ENCODE measurements around the gene TAS2R9. TPM values are rescaled to one million over a fixed set of nuclear protein-coding genes. Genes with fewer than 3 reads are reported as not detected.

The TAS2R9 gene
- total and polyA plus RNA-seq, 2 of the 8 experiments (the other 6 are each of a cell fraction or from before 2014, with no cell fraction given) = not detected

GRCh38 chr12:10759657-10760056 lies 50.3 kb downstream of the TAS2R9 start (continued):
- TF ChIP-seq SIN3A (conservative IDR thresholded peaks at IDR 0.05 in 1 of 2, IDR thresholded peaks at IDR 0.05 in 1 of 2; ENCODE audit: low read depth in 1 of 2, low read length in 2 of 2) (no peak), EP300 (IDR thresholded peaks at IDR 0.05; ENCODE audit: borderline replicate concordance in 1 of 2, low read depth in 2 of 2, low read length in 2 of 2) (no peak), HDAC6 (IDR thresholded peaks at IDR 0.05; ENCODE audit: low read depth, low read length) (no peak), CHD1 (IDR thresholded peaks at IDR 0.05; ENCODE audit: low read depth, low read length) (no peak), BACH1 (IDR thresholded peaks at IDR 0.05; ENCODE audit: low read length) (no peak)

Small RNAs within 50 kb of the gene (small RNA-seq; reads per million reads assigned to genes)
- not detected for gene PRR4 (ENCODE audit: insufficient read depth)

Other genes with a start within 250 kb of the TAS2R9 start
- 51.9 and 53.7 TPM in 2 replicates for gene MAGOHB, start 196.6 kb downstream of the TAS2R9 start, total RNA-seq (2021; fragmentation: NEBNext Ultra II Directional; extraction: Animal tissue kit (Norgen Biotek cat#: 25700))
- 6.6 and 21.5 TPM in 2 replicates for gene MAGOHB, start 196.6 kb downstream of the TAS2R9 start, polyA plus RNA-seq (2011; rRNA removed)
- gene STYK1, start 136.1 kb downstream of the TAS2R9 start, total RNA-seq (2021; fragmentation: NEBNext Ultra II Directional; extraction: Animal tissue kit (Norgen Biotek cat#: 25700)) = 1.1 and 1.6 TPM in 2 replicates
- gene STYK1, start 136.1 kb downstream of the TAS2R9 start, polyA plus RNA-seq (2011; rRNA removed) = 0.38 and 0.61 TPM in 2 replicates
- 480 and 495 TPM in 2 replicates for gene YBX3, start 86.8 kb downstream of the TAS2R9 start, total RNA-seq (2021; fragmentation: NEBNext Ultra II Directional; extraction: Animal tissue kit (Norgen Biotek cat#: 25700))
- gene YBX3, start 86.8 kb downstream of the TAS2R9 start, polyA plus RNA-seq (2011; rRNA removed) = 83.1 and 155 TPM in 2 replicates
- not detected in 2 replicates for gene TAS2R7, start 7.5 kb downstream of the TAS2R9 start, total RNA-seq (2021; fragmentation: NEBNext Ultra II Directional; extraction: Animal tissue kit (Norgen Biotek cat#: 25700))
- not detected in 2 replicates for gene TAS2R7, start 7.5 kb downstream of the TAS2R9 start, polyA plus RNA-seq (2011; rRNA removed)
- not detected in 2 replicates for gene TAS2R8, start 2.9 kb downstream of the TAS2R9 start, total RNA-seq (2021; fragmentation: NEBNext Ultra II Directional; extraction: Animal tissue kit (Norgen Biotek cat#: 25700))
- not detected in 2 replicates for gene TAS2R8, start 2.9 kb downstream of the TAS2R9 start, polyA plus RNA-seq (2011; rRNA removed)
- gene TAS2R10, start 16.2 kb upstream of the TAS2R9 start, total RNA-seq (2021; fragmentation: NEBNext Ultra II Directional; extraction: Animal tissue kit (Norgen Biotek cat#: 25700)) = not detected in 2 replicates
- gene TAS2R10, start 16.2 kb upstream of the TAS2R9 start, polyA plus RNA-seq (2011; rRNA removed) = 0.08 and 0.14 TPM in 2 replicates
- gene PRR4, start 39.3 kb upstream of the TAS2R9 start, total RNA-seq (2021; fragmentation: NEBNext Ultra II Directional; extraction: Animal tissue kit (Norgen Biotek cat#: 25700)) = 2.0 TPM in 1 of 2 replicates, not detected in the other
- gene PRR4, start 39.3 kb upstream of the TAS2R9 start, polyA plus RNA-seq (2011; rRNA removed) = 1.9 and 11.2 TPM in 2 replicates
- 4.3 and 6.5 TPM in 2 replicates for gene PRH1, start 74.1 kb upstream of the TAS2R9 start, total RNA-seq (2021; fragmentation: NEBNext Ultra II Directional; extraction: Animal tissue kit (Norgen Biotek cat#: 25700))
- gene PRH1, start 74.1 kb upstream of the TAS2R9 start, polyA plus RNA-seq (2011; rRNA removed) = 2.1 and 4.5 TPM in 2 replicates
- gene TAS2R13, start 99.4 kb upstream of the TAS2R9 start, total RNA-seq (2021; fragmentation: NEBNext Ultra II Directional; extraction: Animal tissue kit (Norgen Biotek cat#: 25700)) = 0.17 TPM in 1 of 2 replicates, not detected in the other
- 0.09 TPM in 1 of 2 replicates, not detected in the other for gene TAS2R13, start 99.4 kb upstream of the TAS2R9 start, polyA plus RNA-seq (2011; rRNA removed)
- gene PRH2, start 119.1 kb upstream of the TAS2R9 start, total RNA-seq (2021; fragmentation: NEBNext Ultra II Directional; extraction: Animal tissue kit (Norgen Biotek cat#: 25700)) = not detected in 2 replicates
- gene PRH2, start 119.1 kb upstream of the TAS2R9 start, polyA plus RNA-seq (2011; rRNA removed) = 0.16 TPM in 1 of 2 replicates, not detected in the other
- 0.78 and 0.80 TPM in 2 replicates for gene TAS2R14, start 129.1 kb upstream of the TAS2R9 start, total RNA-seq (2021; fragmentation: NEBNext Ultra II Directional; extraction: Animal tissue kit (Norgen Biotek cat#: 25700))
- 0.67 and 1.1 TPM in 2 replicates for gene TAS2R14, start 129.1 kb upstream of the TAS2R9 start, polyA plus RNA-seq (2011; rRNA removed)
- 0.33 and 0.50 TPM in 2 replicates for gene TAS2R50, start 176.7 kb upstream of the TAS2R9 start, total RNA-seq (2021; fragmentation: NEBNext Ultra II Directional; extraction: Animal tissue kit (Norgen Biotek cat#: 25700))
- gene TAS2R50, start 176.7 kb upstream of the TAS2R9 start, polyA plus RNA-seq (2011; rRNA removed) = 0.11 TPM in 1 of 2 replicates, not detected in the other
- 0.54 and 0.71 TPM in 2 replicates for gene TAS2R20, start 188.1 kb upstream of the TAS2R9 start, total RNA-seq (2021; fragmentation: NEBNext Ultra II Directional; extraction: Animal tissue kit (Norgen Biotek cat#: 25700))
- gene TAS2R20, start 188.1 kb upstream of the TAS2R9 start, polyA plus RNA-seq (2011; rRNA removed) = 0.17 and 0.57 TPM in 2 replicates
- 0.99 and 1.1 TPM in 2 replicates for gene TAS2R19, start 212.5 kb upstream of the TAS2R9 start, total RNA-seq (2021; fragmentation: NEBNext Ultra II Directional; extraction: Animal tissue kit (Norgen Biotek cat#: 25700))
- gene TAS2R19, start 212.5 kb upstream of the TAS2R9 start, polyA plus RNA-seq (2011; rRNA removed) = 0.35 and 0.97 TPM in 2 replicates
- gene TAS2R31, start 221.2 kb upstream of the TAS2R9 start, total RNA-seq (2021; fragmentation: NEBNext Ultra II Directional; extraction: Animal tissue kit (Norgen Biotek cat#: 25700)) = 1.4 and 1.5 TPM in 2 replicates
- 0.13 and 0.24 TPM in 2 replicates for gene TAS2R31, start 221.2 kb upstream of the TAS2R9 start, polyA plus RNA-seq (2011; rRNA removed)